Glomerular visceral epithelial cell (primary cell): ENCODE measurements around the gene BEND5.

Experiments
- DNase-seq: peaks from one replicate; pipeline ENCODE4 v3.0.0-alpha.2; 2016; ENCODE audit errors: extremely low spot score

Gene BEND5

GRCh38 chr1:48765335-48765734, 11.4 kb downstream of the BEND5 start:
- DNase-seq: no peak

- DNase-seq: no peak
Measured at GRCh38 chr1:48761986-48762385, 14.7 kb downstream of the BEND5 start.

- DNase-seq: no peak
Measured at GRCh38 chr1:48761411-48761810, 15.3 kb downstream of the BEND5 start.

GRCh38 chr1:48760857-48761256, 15.8 kb downstream of the BEND5 start:
- DNase-seq: no peak

GRCh38 chr1:48758976-48759375, 17.7 kb downstream of the BEND5 start:
- no peak for DNase-seq

GRCh38 chr1:48757363-48757762, 19.3 kb downstream of the BEND5 start:
- no peak for DNase-seq

GRCh38 chr1:48756683-48757316, 19.9 kb downstream of the BEND5 start:
- DNase-seq: no peak

GRCh38 chr1:48753293-48753692, 23.4 kb downstream of the BEND5 start:
- no peak for DNase-seq

- no peak for DNase-seq
Measured at GRCh38 chr1:48750109-48750508, 26.6 kb downstream of the BEND5 start.

- no peak for DNase-seq
Measured at GRCh38 chr1:48749068-48749467, 27.6 kb downstream of the BEND5 start.

- DNase-seq: no peak
Measured at GRCh38 chr1:48746906-48747305, 29.8 kb downstream of the BEND5 start.

- no peak for DNase-seq
Measured at GRCh38 chr1:48744032-48744431, 32.7 kb downstream of the BEND5 start.

- DNase-seq: no peak
Measured at GRCh38 chr1:48743480-48743879, 33.2 kb downstream of the BEND5 start.

- no peak for DNase-seq
Measured at GRCh38 chr1:48741380-48741779, 35.3 kb downstream of the BEND5 start.

- no peak for DNase-seq
Measured at GRCh38 chr1:48740621-48741020, 36.1 kb downstream of the BEND5 start.

- no peak for DNase-seq
Measured at GRCh38 chr1:48739091-48739490, 37.6 kb downstream of the BEND5 start.

GRCh38 chr1:48738356-48738755, 38.3 kb downstream of the BEND5 start:
- DNase-seq: no peak

- no peak for DNase-seq
Measured at GRCh38 chr1:48735796-48736195, 40.9 kb downstream of the BEND5 start.

GRCh38 chr1:48730164-48730910, 46.4 kb downstream of the BEND5 start:
- no peak for DNase-seq

- no peak for DNase-seq
Measured at GRCh38 chr1:48728584-48728983, 48.1 kb downstream of the BEND5 start.

GRCh38 chr1:48726557-48727215, 50.0 kb downstream of the BEND5 start:
- no peak for DNase-seq

GRCh38 chr1:48726139-48726538, 50.6 kb downstream of the BEND5 start:
- no peak for DNase-seq
